ENCODE results near the gene RNF166. TPM values are rescaled to one million over a fixed set of nuclear protein-coding genes. Genes with fewer than 3 reads are reported as not detected.
A peak's percentile ranks its signal among the peaks of the same experiment; 100 is the strongest.

RNF166 gene
- total RNA-seq, 1 donor from 2014 or later = 31.3 TPM

GRCh38 chr16:88721815-88722755 is 15.9 kb upstream of the RNF166 start:
- TF ChIP-seq CTCF (conservative IDR thresholded peaks at IDR 0.05) = no peak
- Mint-ChIP-seq H3K27ac (ENCODE audit: unreplicated experiment) (no peak overlapping the region), H3K27me3 (ENCODE audit: low read depth) (no peaks in the 10 kb centered on the region), H3K4me3 (no peak overlapping the region), H3K4me1 (no peaks in the 10 kb centered on the region), H3K9me3 (no peaks in the 10 kb centered on the region), H3K36me3 (ENCODE audit: low read depth) (peaks cover 2% of the 10 kb centered on the region)
- DNase-seq (ENCODE audit: low read depth, low spot score) = no peak

GRCh38 chr16:88721236-88721635 is 15.0 kb upstream of the RNF166 start:
- Mint-ChIP-seq H3K9me3 (no peaks in the 10 kb centered on the region), H3K4me1 (no peaks in the 10 kb centered on the region)

GRCh38 chr16:88720396-88720970 is 14.3 kb upstream of the RNF166 start:
- H3K4me3 Mint-ChIP-seq = no peak overlapping the region
- H3K9me3 Mint-ChIP-seq = no peaks in the 10 kb centered on the region
- no peak for DNase-seq (ENCODE audit: low read depth, low spot score)
- peak overlapping the region; percentile 86 for H3K27ac Mint-ChIP-seq (ENCODE audit: unreplicated experiment)
- peaks cover 2% of the 10 kb centered on the region for H3K36me3 Mint-ChIP-seq (ENCODE audit: low read depth)
- H3K4me1 Mint-ChIP-seq = no peaks in the 10 kb centered on the region
- no peak for TF ChIP-seq CTCF (conservative IDR thresholded peaks at IDR 0.05)
- no peaks in the 10 kb centered on the region for H3K27me3 Mint-ChIP-seq (ENCODE audit: low read depth)

More at GRCh38 chr16:88721236-88721635, 15.0 kb upstream of the RNF166 start:
- Mint-ChIP-seq H3K36me3 (ENCODE audit: low read depth) (peaks cover 2% of the 10 kb centered on the region), H3K4me3 (no peak overlapping the region), H3K27ac (ENCODE audit: unreplicated experiment) (no peak overlapping the region), H3K27me3 (ENCODE audit: low read depth) (no peaks in the 10 kb centered on the region)
- TF ChIP-seq CTCF (conservative IDR thresholded peaks at IDR 0.05) = no peak
- DNase-seq (ENCODE audit: low read depth, low spot score) = no peak

- no peak for DNase-seq (ENCODE audit: low read depth, low spot score)
- Mint-ChIP-seq H3K4me1 (no peaks in the 10 kb centered on the region), H3K36me3 (ENCODE audit: low read depth) (peaks cover 2% of the 10 kb centered on the region), H3K4me3 (no peak overlapping the region), H3K27me3 (ENCODE audit: low read depth) (no peaks in the 10 kb centered on the region), H3K27ac (ENCODE audit: unreplicated experiment) (peak overlapping the region; percentile 86), H3K9me3 (no peaks in the 10 kb centered on the region)
- TF ChIP-seq CTCF (conservative IDR thresholded peaks at IDR 0.05) = no peak
Observed at GRCh38 chr16:88719933-88720296, 13.7 kb upstream of the RNF166 start.

- no peak overlapping the region for H3K4me3 Mint-ChIP-seq
- DNase-seq (ENCODE audit: low read depth, low spot score) = no peak
Observed at GRCh38 chr16:88719267-88719932, 13.2 kb upstream of the RNF166 start.

More at GRCh38 chr16:88719267-88719932, 13.2 kb upstream of the RNF166 start:
- Mint-ChIP-seq H3K9me3 (no peaks in the 10 kb centered on the region), H3K36me3 (ENCODE audit: low read depth) (peaks cover 2% of the 10 kb centered on the region), H3K27me3 (ENCODE audit: low read depth) (no peaks in the 10 kb centered on the region), H3K4me1 (no peaks in the 10 kb centered on the region), H3K27ac (ENCODE audit: unreplicated experiment) (peak overlapping the region; percentile 81)
- no peak for TF ChIP-seq CTCF (conservative IDR thresholded peaks at IDR 0.05)
